GM10266 (cell line): Measurements from ENCODE around the gene ADAMTSL1.

Experiments used
- DNase-seq: peaks from one replicate; pipeline ENCODE4 v3.0.0; 2012; ENCODE audit errors: extremely low spot score
- TF ChIP-seq, protein P1 (sequence below): IDR thresholded peaks from 2 replicates; pipeline ENCODE4 v1.5.1; 2012; ENCODE audit warnings: mild to moderate bottlenecking, low read depth; ENCODE audit not compliant: control insufficient read depth, insufficient read depth; ENCODE audit errors: missing control alignments

The ADAMTSL1 gene

GRCh38 chr9:18692962-18693361, 219.0 kb downstream of the ADAMTSL1 start:
- TF ChIP-seq, protein P1, sequence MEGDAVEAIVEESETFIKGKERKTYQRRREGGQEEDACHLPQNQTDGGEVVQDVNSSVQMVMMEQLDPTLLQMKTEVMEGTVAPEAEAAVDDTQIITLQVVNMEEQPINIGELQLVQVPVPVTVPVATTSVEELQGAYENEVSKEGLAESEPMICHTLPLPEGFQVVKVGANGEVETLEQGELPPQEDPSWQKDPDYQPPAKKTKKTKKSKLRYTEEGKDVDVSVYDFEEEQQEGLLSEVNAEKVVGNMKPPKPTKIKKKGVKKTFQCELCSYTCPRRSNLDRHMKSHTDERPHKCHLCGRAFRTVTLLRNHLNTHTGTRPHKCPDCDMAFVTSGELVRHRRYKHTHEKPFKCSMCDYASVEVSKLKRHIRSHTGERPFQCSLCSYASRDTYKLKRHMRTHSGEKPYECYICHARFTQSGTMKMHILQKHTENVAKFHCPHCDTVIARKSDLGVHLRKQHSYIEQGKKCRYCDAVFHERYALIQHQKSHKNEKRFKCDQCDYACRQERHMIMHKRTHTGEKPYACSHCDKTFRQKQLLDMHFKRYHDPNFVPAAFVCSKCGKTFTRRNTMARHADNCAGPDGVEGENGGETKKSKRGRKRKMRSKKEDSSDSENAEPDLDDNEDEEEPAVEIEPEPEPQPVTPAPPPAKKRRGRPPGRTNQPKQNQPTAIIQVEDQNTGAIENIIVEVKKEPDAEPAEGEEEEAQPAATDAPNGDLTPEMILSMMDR, result no peak
- no peak for DNase-seq

DNA sequence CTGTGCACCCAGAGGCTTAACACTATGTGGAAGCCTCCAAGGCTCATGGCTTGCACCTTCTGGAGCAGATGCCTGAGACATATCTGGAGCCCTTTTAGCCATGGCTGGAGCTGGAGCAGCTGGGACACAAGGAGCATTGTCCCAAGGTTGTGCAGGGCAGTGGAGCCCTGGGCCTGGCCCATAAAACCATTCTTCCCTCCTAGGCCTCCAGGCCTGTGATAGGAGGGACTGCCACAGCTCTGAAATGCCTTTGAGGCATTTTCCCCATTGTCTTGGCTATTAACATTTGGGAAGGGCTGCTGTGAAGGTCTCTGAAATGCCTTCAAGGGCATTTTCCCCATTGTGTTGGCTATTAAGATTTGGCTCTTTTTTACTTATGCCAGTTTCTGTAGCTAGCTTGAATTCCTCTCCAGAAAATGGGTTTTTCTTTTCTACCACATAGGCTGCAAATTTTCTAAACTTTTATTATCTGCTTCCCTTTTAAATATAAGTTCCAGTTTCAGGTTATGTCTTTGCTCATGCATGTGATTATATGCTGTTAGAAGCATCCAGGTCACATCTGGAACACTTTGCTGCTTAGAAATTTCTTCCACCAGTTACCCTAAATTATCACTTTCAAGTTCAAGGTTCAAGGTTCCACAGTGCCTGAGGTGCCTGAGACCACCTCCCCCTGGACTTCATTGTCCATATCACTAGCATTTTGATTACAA, 221.2 kb downstream of the ADAMTSL1 start:
- no peak for DNase-seq
- TF ChIP-seq, protein P1, result no peak

- DNase-seq, result no peak
- TF ChIP-seq, protein P1, result no peak
Measured at GRCh38 chr9:18698992-18699391, 225.0 kb downstream of the ADAMTSL1 start.

GRCh38 chr9:18699764-18700163, 225.8 kb downstream of the ADAMTSL1 start:
- no peak for DNase-seq
- TF ChIP-seq, protein P1, result no peak

- TF ChIP-seq, protein P1, result no peak
- no peak for DNase-seq
Measured at GRCh38 chr9:18700714-18701113, 226.8 kb downstream of the ADAMTSL1 start.

GRCh38 chr9:18703151-18703900, 229.4 kb downstream of the ADAMTSL1 start:
- TF ChIP-seq, protein P1, result no peak
- DNase-seq, result no peak

DNA sequence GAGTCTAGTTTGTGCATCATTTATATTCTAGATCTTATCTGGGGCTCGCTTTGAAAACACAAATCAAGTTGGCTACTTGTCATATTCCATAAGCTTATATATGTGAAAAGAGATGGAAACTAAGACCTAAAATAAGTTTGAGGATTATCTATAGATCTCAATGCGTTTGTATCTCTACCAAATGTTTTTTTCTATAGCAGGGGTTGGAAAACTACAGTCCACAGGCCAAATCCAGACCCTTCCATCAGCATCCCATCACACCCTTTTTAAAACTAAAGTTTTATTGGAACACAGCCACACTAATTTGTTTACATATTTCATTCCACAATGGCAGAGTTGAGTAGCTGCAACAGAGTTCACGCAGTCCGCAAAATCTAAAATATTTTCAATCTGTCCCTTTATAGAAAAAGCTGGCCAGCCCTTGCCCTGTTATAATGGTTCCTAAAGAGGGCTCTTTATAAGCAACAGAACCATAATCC, 230.0 kb downstream of the ADAMTSL1 start:
- TF ChIP-seq, protein P1, result no peak
- no peak for DNase-seq
